Mesenchymal stem cell (in vitro differentiated cells and primary cell): ENCODE measurements around the gene DOCK8.

ENCODE experiments used
- DNase-seq: peaks from one replicate; pipeline ENCODE4 v3.0.0-alpha.2; 2013
- H2AFZ ChIP-seq: one replicate; pipeline ENCODE4 v1.6.1; 2013; ENCODE audit warnings: low read depth, mild to moderate bottlenecking, control low read depth, inconsistent platforms, low read length, moderate library complexity
- H2AK5ac ChIP-seq: 2 replicates; pipeline ENCODE4 v1.6.1; 2013; ENCODE audit warnings: low read length, moderate library complexity, mild to moderate bottlenecking, inconsistent platforms; ENCODE audit not compliant: severe bottlenecking
- H2BK120ac ChIP-seq: one replicate; pipeline ENCODE4 v1.6.1; 2013; ENCODE audit warnings: low read depth, mild to moderate bottlenecking, inconsistent platforms, low read length, moderate library complexity
- H2BK12ac ChIP-seq, 2 experiments: one replicate each; pipeline ENCODE4 v1.6.1; 2013; ENCODE audit warnings: inconsistent platforms in 2 of 2, low read length in 2 of 2, mild to moderate bottlenecking in 2 of 2, moderate library complexity in 2 of 2, control low read depth in 1 of 2
- H2BK15ac ChIP-seq: one replicate; pipeline ENCODE4 v1.6.1; 2013; ENCODE audit warnings: mild to moderate bottlenecking, low read depth, inconsistent platforms; ENCODE audit not compliant: poor library complexity, severe bottlenecking
- H2BK5ac ChIP-seq: 2 replicates; pipeline ENCODE4 v1.6.1; 2013; ENCODE audit warnings: low read depth, mild to moderate bottlenecking, low read length, control low read depth, inconsistent platforms; ENCODE audit not compliant: poor library complexity, severe bottlenecking
- H3K14ac ChIP-seq, 2 experiments: one replicate each; pipeline ENCODE4 v1.6.1; 2013; ENCODE audit warnings: inconsistent platforms in 2 of 2, low read length in 2 of 2, control low read depth in 1 of 2, mild to moderate bottlenecking in 1 of 2, moderate library complexity in 1 of 2
- H3K18ac ChIP-seq, 2 experiments: one replicate each; pipeline ENCODE4 v1.6.1; 2013; ENCODE audit warnings: inconsistent platforms in 2 of 2, low read length in 2 of 2, control low read depth in 1 of 2, low read depth in 1 of 2, mild to moderate bottlenecking in 1 of 2
- H3K23ac ChIP-seq, 2 experiments: one replicate each; pipeline ENCODE4 v1.6.1; 2013; ENCODE audit warnings: inconsistent platforms in 2 of 2, low read length in 2 of 2, mild to moderate bottlenecking in 2 of 2, moderate library complexity in 2 of 2, control low read depth in 1 of 2
- H3K27ac ChIP-seq: 2 replicates; pipeline ENCODE4 v1.5.1; 2013; ENCODE audit warnings: mild to moderate bottlenecking, moderate library complexity, low read length, control low read depth, inconsistent platforms; ENCODE audit not compliant: poor library complexity, severe bottlenecking
- H3K27me3 ChIP-seq, 2 experiments: 2 replicates each; pipeline versions ENCODE4 v1.6.1 to v1.7.0; 2013; ENCODE audit warnings: low read length in 2 of 2, mild to moderate bottlenecking in 2 of 2, moderate library complexity in 2 of 2, control low read depth in 1 of 2, inconsistent platforms in 1 of 2; ENCODE audit not compliant: control insufficient read depth in 1 of 2, insufficient read depth in 1 of 2
- H3K36me3 ChIP-seq, 2 experiments: 2 replicates each; pipeline versions ENCODE4 v1.6.1 to v1.7.0; 2013; ENCODE audit warnings: low read length in 2 of 2, control low read depth in 1 of 2, inconsistent platforms in 1 of 2, low read depth in 1 of 2, mild to moderate bottlenecking in 1 of 2; ENCODE audit not compliant: insufficient read depth in 2 of 2, control insufficient read depth in 1 of 2
- H3K4ac ChIP-seq, 2 experiments: one replicate each; pipeline ENCODE4 v1.6.1; 2013; ENCODE audit warnings: inconsistent platforms in 2 of 2, low read length in 2 of 2, mild to moderate bottlenecking in 2 of 2, moderate library complexity in 2 of 2, control low read depth in 1 of 2, low read depth in 1 of 2
- H3K4me1 ChIP-seq: 2 replicates; pipeline ENCODE4 v1.6.1; 2013; ENCODE audit warnings: low read depth, low read length, control low read depth; ENCODE audit not compliant: control insufficient read depth, insufficient read depth
- H3K4me2 ChIP-seq: 2 replicates; pipeline ENCODE4 v1.6.1; 2013; ENCODE audit warnings: low read length, mild to moderate bottlenecking, inconsistent platforms; ENCODE audit not compliant: poor library complexity, severe bottlenecking
- H3K4me3 ChIP-seq, 2 experiments: 2 replicates each; pipeline versions ENCODE4 v1.5.1 to v1.7.0; 2013; ENCODE audit warnings: low read length in 2 of 2, mild to moderate bottlenecking in 2 of 2, control low read depth in 1 of 2, low read depth in 1 of 2; ENCODE audit not compliant: insufficient read depth in 1 of 2
- H3K79me1 ChIP-seq: replicated peaks from 2 replicates; pipeline ENCODE4 v1.6.1; 2013; ENCODE audit warnings: mild to moderate bottlenecking, control low read depth, low read length, inconsistent platforms; ENCODE audit not compliant: poor library complexity, severe bottlenecking
- H3K9ac ChIP-seq: 2 replicates; pipeline ENCODE4 v1.7.0; 2013; ENCODE audit warnings: mild to moderate bottlenecking, low read length, moderate library complexity
- H3K9me3 ChIP-seq: 2 replicates; pipeline ENCODE4 v1.7.0; 2013; ENCODE audit warnings: mild to moderate bottlenecking, low read length; ENCODE audit not compliant: control insufficient read depth
- H4K8ac ChIP-seq: one replicate; pipeline ENCODE4 v1.6.1; 2013; ENCODE audit warnings: inconsistent platforms, mild to moderate bottlenecking, low read length, moderate library complexity
- H4K91ac ChIP-seq: one replicate; pipeline ENCODE4 v1.6.1; 2013; ENCODE audit warnings: mild to moderate bottlenecking, low read length, inconsistent platforms
- WGBS: methylation state at CpG from one replicate; pipeline ENCODE4 v1.1.7; 2013; ENCODE audit warnings: mixed read lengths; 5-methylcytosine and 5-hydroxymethylcytosine counted together

DOCK8 gene

GRCh38 chr9:304106-304505 is 89.4 kb downstream of the DOCK8 start:
- no peaks in the 10 kb centered on the region for H3K4me1 ChIP-seq
- H2BK12ac ChIP-seq, result no peak overlapping the region
- 79% methylated on average over 2 of the region's 4 CpGs for WGBS

GRCh38 chr9:304519-305185 is 90.0 kb downstream of the DOCK8 start:
- no peaks in the 10 kb centered on the region for H3K9me3 ChIP-seq
- WGBS, result 53% methylated on average over 10 of the region's 10 CpGs
- H3K36me3 ChIP-seq, result no peaks in the 10 kb centered on the region
- no peak overlapping the region for H4K8ac ChIP-seq
- no peak overlapping the region for H3K27ac ChIP-seq
- no peak overlapping the region for H2BK120ac ChIP-seq
- no peak overlapping the region for H3K4ac ChIP-seq
- H3K79me1 ChIP-seq, result no peaks in the 10 kb centered on the region
- no peak overlapping the region for H3K14ac ChIP-seq
- H4K91ac ChIP-seq, result no peak overlapping the region
- H2BK15ac ChIP-seq, result no peak overlapping the region
- H3K18ac ChIP-seq, result no peak overlapping the region
- no peaks in the 10 kb centered on the region for H3K27me3 ChIP-seq
- no peaks in the 10 kb centered on the region for H3K4me1 ChIP-seq
- no peak overlapping the region for H2AK5ac ChIP-seq
- H2AFZ ChIP-seq, result no peak overlapping the region
- no peak overlapping the region for H3K23ac ChIP-seq
- no peak overlapping the region for H3K9ac ChIP-seq
- H3K4me3 ChIP-seq, result no peak overlapping the region
- no peak overlapping the region for H2BK12ac ChIP-seq
- H2BK5ac ChIP-seq, result no peak overlapping the region
- no peak for DNase-seq
- no peak overlapping the region for H3K4me2 ChIP-seq

More at GRCh38 chr9:304106-304505, 89.4 kb downstream of the DOCK8 start:
- Histone ChIP-seq H2AK5ac (no peak overlapping the region), H3K23ac (no peak overlapping the region), H3K27me3 (no peaks in the 10 kb centered on the region), H3K14ac (no peak overlapping the region), H3K36me3 (no peaks in the 10 kb centered on the region), H2AFZ (no peak overlapping the region), H3K4ac (no peak overlapping the region), H3K27ac (no peak overlapping the region), H3K4me3 (no peak overlapping the region), H3K79me1 (no peaks in the 10 kb centered on the region), H4K8ac (no peak overlapping the region), H2BK120ac (no peak overlapping the region), H3K18ac (no peak overlapping the region), H2BK15ac (no peak overlapping the region), H3K4me2 (no peak overlapping the region), H4K91ac (no peak overlapping the region), H3K9ac (no peak overlapping the region), H3K9me3 (no peaks in the 10 kb centered on the region), H2BK5ac (no peak overlapping the region)
- no peak for DNase-seq

DNA sequence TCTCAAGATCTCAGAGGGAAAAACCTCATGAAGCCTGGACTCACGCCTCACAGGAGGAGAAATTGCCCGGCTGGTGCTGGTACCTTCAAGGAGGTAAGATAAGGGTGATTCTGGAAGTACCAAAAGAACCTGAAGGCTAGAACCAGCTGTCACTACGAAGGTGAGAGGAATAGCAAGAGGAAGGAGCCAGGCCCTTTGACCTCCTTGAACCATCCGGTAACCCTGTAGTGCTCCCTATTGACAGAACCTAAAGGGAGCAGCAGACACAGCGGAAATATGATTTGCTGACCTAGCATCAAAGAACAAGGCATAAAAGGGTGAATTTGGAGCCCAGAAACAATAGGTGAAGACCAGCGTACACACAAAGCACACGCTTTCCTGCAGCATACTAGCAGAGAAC is 92.2 kb downstream of the DOCK8 start:
- Histone ChIP-seq H4K91ac (no peak overlapping the region), H3K4ac (no peak overlapping the region), H3K4me3 (no peak overlapping the region), H2AFZ (no peak overlapping the region), H2AK5ac (no peak overlapping the region), H3K27me3 (no peaks in the 10 kb centered on the region), H3K4me2 (no peak overlapping the region), H2BK15ac (no peak overlapping the region), H3K79me1 (no peaks in the 10 kb centered on the region), H2BK5ac (no peak overlapping the region), H3K36me3 (no peaks in the 10 kb centered on the region), H3K27ac (no peak overlapping the region), H3K14ac (no peak overlapping the region), H3K9ac (no peak overlapping the region), H3K23ac (no peak overlapping the region), H3K9me3 (no peaks in the 10 kb centered on the region), H2BK12ac (no peak overlapping the region), H3K18ac (no peak overlapping the region), H2BK120ac (no peak overlapping the region), H4K8ac (no peak overlapping the region), H3K4me1 (no peaks in the 10 kb centered on the region)
- no peak for DNase-seq
- 64% methylated on average over 7 of the region's 7 CpGs for WGBS

DNA sequence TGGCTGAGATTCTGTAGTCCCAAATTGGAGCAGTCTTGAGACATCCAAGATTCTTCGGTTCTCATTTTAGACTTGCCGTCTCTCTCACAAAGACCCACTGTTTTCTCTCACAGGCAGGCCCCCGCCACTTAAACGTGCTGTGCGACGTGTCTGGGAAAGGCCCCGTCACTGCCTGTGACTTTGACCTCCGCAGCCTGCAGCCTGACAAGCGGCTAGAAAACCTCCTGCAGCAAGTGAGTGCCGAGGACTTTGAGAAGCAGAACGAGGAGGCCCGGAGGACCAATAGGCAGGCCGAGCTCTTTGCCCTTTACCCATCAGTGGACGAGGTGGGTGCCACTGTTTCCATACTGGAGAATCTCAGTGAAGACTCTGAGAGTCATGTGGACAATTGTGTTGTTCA is 97.2 kb downstream of the DOCK8 start:
- no peak overlapping the region for H2BK5ac ChIP-seq
- 73% methylated on average over 14 of the region's 14 CpGs for WGBS
- H3K4me3 ChIP-seq, result no peak overlapping the region
- H3K79me1 ChIP-seq, result no peaks in the 10 kb centered on the region
- H3K4me1 ChIP-seq, result no peaks in the 10 kb centered on the region
- no peak overlapping the region for H3K4me2 ChIP-seq
- no peak overlapping the region for H2BK15ac ChIP-seq
- H3K9me3 ChIP-seq, result no peaks in the 10 kb centered on the region
- H3K4ac ChIP-seq, result no peak overlapping the region
- H3K27ac ChIP-seq, result no peak overlapping the region
- H3K27me3 ChIP-seq, result no peaks in the 10 kb centered on the region
- no peak overlapping the region for H4K8ac ChIP-seq
- H2AK5ac ChIP-seq, result no peak overlapping the region
- no peak overlapping the region for H2BK120ac ChIP-seq
- no peak for DNase-seq
- H3K14ac ChIP-seq, result no peak overlapping the region
- no peaks in the 10 kb centered on the region for H3K36me3 ChIP-seq
- no peak overlapping the region for H3K9ac ChIP-seq
- H2AFZ ChIP-seq, result no peak overlapping the region
- no peak overlapping the region for H2BK12ac ChIP-seq
- H3K23ac ChIP-seq, result no peak overlapping the region
- H3K18ac ChIP-seq, result no peak overlapping the region
- H4K91ac ChIP-seq, result no peak overlapping the region
